GM21381 (cell line): ENCODE results near the gene TPRN.

ENCODE experiments used
- ATAC-seq: cut with Tn5 transposase; IDR thresholded peaks from one replicate; pipeline ENCODE4 v1.9.1; 2021; ENCODE audit warnings: mild to moderate bottlenecking, moderate library complexity; ENCODE audit not compliant: unreplicated experiment

TPRN gene

DNA sequence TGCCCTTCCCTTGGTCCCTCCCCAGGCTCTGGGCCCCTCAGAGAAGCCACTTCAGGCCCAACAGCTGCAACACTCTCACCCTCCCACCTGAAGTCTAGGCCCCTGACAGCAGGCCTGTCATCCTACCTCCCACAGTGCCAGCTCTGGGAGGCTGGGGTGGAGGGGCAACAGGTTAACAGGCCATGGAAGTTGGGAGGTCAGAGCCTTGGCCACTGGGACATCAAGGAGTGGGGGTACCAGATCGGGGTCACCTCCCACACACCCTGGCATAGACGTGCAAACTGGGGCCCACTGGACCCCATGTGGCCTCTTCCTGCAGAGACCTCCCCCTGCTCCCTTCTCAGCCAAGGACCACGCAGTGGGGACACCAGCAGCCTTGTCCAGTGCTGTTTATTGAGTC, 9.3 kb downstream of the TPRN start:
- ATAC-seq = no peak

DNA sequence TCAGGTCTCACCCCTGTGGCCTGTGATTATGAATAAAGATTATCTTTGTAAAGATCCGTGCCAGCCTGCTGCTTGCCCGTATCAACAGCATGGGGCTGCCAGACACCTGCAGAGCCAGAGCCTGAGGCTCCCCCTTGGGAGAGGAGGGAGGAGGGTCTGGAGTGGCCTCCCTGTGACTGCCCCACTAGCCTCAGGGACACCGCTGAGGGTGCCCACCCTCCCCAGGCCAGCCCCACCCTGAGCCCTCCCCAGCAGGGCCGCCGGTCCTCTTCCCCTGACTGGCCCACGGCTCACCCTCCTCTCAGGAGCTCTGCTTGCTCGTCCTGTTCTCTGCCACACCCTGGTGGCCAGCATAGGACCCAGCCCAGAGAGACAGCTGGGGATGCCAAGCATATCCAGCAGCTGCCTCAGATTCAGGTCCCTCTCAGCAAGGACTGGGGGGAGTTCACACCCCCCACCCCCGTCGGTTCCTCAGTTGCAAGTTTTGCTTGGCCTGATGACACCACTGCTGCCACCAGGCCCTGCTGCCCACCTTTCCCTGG, 10.2 kb downstream of the TPRN start:
- no peak for ATAC-seq

- ATAC-seq = no peak
Measured at GRCh38 chr9:137189297-137190295, 10.9 kb downstream of the TPRN start.

- ATAC-seq = peak; percentile 78
Measured at GRCh38 chr9:137188490-137189296, 11.8 kb downstream of the TPRN start, which contains the start of the genes ANAPC2 and SSNA1. Gene ANAPC2 (minus strand): TSS chr9:137188560. CDS start chr9:137188532, 28 bp downstream. Gene SSNA1 (plus strand): TSS chr9:137188676. CDS start chr9:137188727, 51 bp downstream.

GRCh38 chr9:137188086-137188489, 12.5 kb downstream of the TPRN start:
- no peak for ATAC-seq

DNA sequence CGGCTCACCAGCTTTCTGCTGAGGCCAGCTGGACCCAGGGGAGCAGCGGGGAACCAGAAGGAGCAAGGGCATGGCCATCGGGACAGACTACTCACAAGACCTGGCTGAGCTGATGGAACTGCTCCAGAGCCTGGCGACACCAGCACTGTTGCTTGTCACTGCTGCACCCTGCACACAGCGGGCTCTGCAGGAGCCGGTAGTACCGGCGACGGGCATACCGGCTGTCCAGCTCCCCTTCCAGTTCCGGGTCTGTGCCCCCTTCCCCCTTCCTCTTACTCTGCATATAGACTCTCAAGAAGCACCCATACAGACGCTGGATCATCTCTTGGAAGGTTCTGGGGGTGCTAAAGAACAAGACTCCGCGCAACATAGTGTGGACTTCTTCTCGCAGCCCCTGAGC, 13.2 kb downstream of the TPRN start:
- ATAC-seq = no peak

DNA sequence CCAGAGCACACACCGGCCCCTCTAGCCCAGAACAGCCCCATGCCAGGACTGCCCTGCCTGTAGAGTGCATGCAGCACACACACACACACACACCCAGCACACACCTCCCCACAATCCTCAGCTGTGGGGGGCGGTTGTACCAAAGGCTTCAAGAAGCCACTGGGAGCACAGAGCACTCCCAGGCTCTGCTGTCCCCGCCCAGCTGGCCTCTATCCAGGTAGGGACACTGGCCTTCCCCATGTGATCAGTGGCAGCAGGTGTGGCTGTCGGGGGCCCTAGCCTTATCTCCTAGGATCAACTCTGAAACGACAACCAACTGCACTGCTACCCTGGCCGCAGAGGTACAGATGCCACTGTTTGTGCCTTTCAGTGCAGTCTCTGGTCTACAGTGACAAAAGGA, 14.2 kb downstream of the TPRN start:
- no peak for ATAC-seq

GRCh38 chr9:137185921-137186320, 14.6 kb downstream of the TPRN start:
- ATAC-seq = no peak

DNA sequence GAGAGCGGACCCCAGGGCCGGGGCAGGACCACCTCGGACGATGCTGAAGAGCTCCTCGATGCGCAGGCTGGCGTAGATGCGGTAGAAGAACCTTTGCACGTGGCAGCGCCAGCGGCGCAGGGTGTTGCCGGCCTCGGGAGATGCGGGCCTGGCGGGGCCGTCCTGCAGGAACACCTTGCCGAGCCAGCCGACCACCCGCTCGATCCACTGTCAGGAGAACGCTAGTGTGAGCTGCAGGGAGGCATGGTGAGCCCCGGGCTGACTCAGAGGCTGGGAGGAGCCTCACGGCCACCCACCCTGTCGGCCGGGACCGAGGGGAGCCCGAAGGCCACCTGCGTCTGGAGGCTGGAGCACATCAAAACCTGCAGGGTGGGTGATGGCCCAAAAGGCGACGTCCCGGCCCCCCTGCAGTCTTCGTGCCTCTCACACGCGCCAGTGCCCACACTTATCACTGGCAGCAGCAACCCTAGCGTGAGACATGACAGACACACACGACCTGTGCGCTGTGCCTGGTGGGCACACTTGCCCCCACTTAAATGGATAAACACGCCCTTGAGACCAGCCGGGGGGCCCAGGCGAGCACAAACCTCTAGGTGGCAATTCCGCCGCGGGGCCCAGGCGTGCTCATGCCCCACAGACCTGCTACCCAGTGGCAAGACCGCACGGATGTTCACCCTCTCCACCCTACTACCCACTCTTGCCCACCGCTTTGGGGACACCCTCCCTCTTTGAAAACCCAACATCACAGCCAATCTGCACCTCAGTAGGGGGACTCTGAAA, 15.5 kb downstream of the TPRN start:
- ATAC-seq = no peak

GRCh38 chr9:137183980-137184595, 16.5 kb downstream of the TPRN start:
- ATAC-seq = no peak

- no peak for ATAC-seq
Measured at GRCh38 chr9:137182836-137183235, 17.7 kb downstream of the TPRN start.

DNA sequence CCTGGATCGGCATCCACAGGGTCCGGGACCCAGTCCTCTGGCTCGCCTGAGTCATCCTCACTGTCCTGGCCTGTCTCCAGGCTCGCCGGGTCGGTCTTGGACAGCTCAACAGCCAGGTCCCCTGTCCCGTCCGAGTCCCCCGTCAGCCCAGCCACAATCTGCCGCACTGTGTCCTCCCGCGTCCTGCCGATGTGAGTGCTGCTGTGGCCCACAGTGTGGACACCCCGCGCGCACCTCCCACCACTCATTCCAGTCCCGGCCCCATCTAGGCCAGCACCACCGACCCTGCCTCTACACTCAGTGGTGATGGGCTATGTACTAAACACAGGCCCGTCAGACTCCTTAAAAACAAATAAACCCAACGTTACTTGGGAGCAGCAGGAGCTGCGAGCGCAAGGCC, 18.9 kb downstream of the TPRN start:
- ATAC-seq = no peak

GRCh38 chr9:137180491-137180890, 20.1 kb downstream of the TPRN start:
- ATAC-seq = no peak

DNA sequence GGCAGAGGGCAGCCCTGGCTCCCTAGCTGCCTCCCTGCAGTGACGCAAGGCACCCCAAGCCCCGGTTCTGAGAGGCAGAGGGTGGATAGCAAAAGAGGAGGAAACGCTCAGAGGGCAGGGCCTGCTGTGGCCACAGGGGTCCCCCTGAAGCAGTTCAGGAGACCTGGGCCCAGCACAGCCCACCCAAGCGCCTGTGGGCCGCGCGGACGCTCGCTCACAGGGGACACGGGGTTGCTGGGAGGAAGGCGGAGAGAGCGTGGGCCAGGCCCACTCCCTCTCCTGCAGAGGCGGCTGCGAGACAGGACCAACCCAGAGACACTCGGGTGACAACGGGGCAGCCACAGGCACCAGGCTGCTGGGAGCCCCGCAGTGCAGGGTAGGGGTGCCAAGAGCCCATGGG, 20.8 kb downstream of the TPRN start:
- ATAC-seq = no peak

GRCh38 chr9:137178939-137179630, 21.5 kb downstream of the TPRN start:
- ATAC-seq = no peak

- no peak for ATAC-seq
Measured at GRCh38 chr9:137178201-137178938, 22.2 kb downstream of the TPRN start.

GRCh38 chr9:137176302-137177182, 24.0 kb downstream of the TPRN start:
- no peak for ATAC-seq
